KMS-11 (cell line): Measurements from ENCODE around the gene CCDC14.

Source experiments
- H2AFZ ChIP-seq: fragments of 200-600 bp; sonication (generic); 2 replicates; pipeline ENCODE4 v1.6.1; 2016; ENCODE audit warnings: antibody characterized with exemption, mixed run types, low read depth
- H3K27ac ChIP-seq: fragments of 200-600 bp; sonication (generic); 2 replicates; pipeline ENCODE4 v1.6.1; 2016; ENCODE audit warnings: mild to moderate bottlenecking, mixed run types
- H3K27me3 ChIP-seq: fragments of 200-600 bp; sonication (generic); 2 replicates; pipeline ENCODE4 v1.6.1; 2017; ENCODE audit warnings: mild to moderate bottlenecking, low read depth, mixed run types, moderate library complexity; ENCODE audit not compliant: insufficient read depth
- H3K36me3 ChIP-seq: fragments of 200-600 bp; sonication (generic); 2 replicates; pipeline ENCODE4 v1.6.1; 2017; ENCODE audit warnings: mild to moderate bottlenecking, mixed run types; ENCODE audit not compliant: insufficient read depth
- H3K4me1 ChIP-seq: fragments of 200-600 bp; sonication (generic); 2 replicates; pipeline ENCODE4 v1.6.1; 2016; ENCODE audit warnings: mild to moderate bottlenecking, low read depth, mixed run types; ENCODE audit not compliant: poor library complexity, severe bottlenecking
- H3K4me2 ChIP-seq: fragments of 200-600 bp; sonication (generic); 2 replicates; pipeline ENCODE4 v1.7.0; 2016; ENCODE audit warnings: mild to moderate bottlenecking, mixed run types
- H3K4me3 ChIP-seq: fragments of 200-600 bp; sonication (generic); IDR thresholded peaks from 2 replicates; pipeline ENCODE4 v1.6.1; 2017; ENCODE audit warnings: low read depth, low read length, mixed read lengths; ENCODE audit not compliant: insufficient read depth
- H3K79me2 ChIP-seq: fragments of 200-600 bp; sonication (generic); 2 replicates; pipeline ENCODE4 v1.6.1; 2016; ENCODE audit warnings: low read depth, mixed run types; ENCODE audit not compliant: insufficient read depth
- H3K9ac ChIP-seq: fragments of 200-600 bp; sonication (generic); 2 replicates; pipeline ENCODE4 v1.6.1; 2016; ENCODE audit warnings: mild to moderate bottlenecking, mixed run types
- H4K20me1 ChIP-seq: fragments of 200-600 bp; sonication (generic); 2 replicates; pipeline ENCODE4 v1.6.1; 2016; ENCODE audit warnings: mild to moderate bottlenecking, mixed run types; ENCODE audit not compliant: insufficient read depth
- TF ChIP-seq, protein P1 (sequence below): fragments of 200-600 bp; sonication (generic); conservative IDR thresholded peaks from 2 replicates; pipeline ENCODE4 v1.6.1; 2017; ENCODE audit warnings: low read depth, mild to moderate bottlenecking, antibody characterized with exemption, low read length, moderate library complexity, mixed read lengths

CCDC14 gene

DNA sequence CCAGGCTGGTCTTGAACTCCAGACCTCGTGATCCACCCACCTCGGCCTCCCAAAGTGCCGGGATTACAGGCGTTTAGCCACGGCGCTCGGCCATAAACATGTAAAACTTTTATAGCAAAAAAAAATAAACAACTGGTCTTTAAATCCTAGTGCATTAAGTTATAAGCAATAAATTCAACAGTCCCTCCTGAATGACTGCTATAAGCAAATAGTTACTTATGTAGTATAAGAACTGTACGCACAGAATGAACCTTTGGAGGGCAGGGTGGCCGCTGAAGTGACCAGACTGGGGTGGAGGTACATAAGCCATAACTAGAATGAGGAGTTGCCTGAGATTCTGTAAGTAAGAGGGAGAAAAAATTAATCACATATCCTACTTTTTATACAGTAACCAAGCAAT is 12.6 kb downstream of the CCDC14 start:
- Histone ChIP-seq H3K4me1 (no peaks in the 10 kb centered on the region), H3K9ac (no peak overlapping the region), H3K4me2 (no peak overlapping the region), H3K27ac (no peak overlapping the region), H2AFZ (no peak overlapping the region), H3K4me3 (no peak overlapping the region), H4K20me1 (no peaks in the 10 kb centered on the region), H3K79me2 (no peaks in the 10 kb centered on the region), H3K27me3 (no peaks in the 10 kb centered on the region), H3K36me3 (no peaks in the 10 kb centered on the region)
- TF ChIP-seq, protein P1, sequence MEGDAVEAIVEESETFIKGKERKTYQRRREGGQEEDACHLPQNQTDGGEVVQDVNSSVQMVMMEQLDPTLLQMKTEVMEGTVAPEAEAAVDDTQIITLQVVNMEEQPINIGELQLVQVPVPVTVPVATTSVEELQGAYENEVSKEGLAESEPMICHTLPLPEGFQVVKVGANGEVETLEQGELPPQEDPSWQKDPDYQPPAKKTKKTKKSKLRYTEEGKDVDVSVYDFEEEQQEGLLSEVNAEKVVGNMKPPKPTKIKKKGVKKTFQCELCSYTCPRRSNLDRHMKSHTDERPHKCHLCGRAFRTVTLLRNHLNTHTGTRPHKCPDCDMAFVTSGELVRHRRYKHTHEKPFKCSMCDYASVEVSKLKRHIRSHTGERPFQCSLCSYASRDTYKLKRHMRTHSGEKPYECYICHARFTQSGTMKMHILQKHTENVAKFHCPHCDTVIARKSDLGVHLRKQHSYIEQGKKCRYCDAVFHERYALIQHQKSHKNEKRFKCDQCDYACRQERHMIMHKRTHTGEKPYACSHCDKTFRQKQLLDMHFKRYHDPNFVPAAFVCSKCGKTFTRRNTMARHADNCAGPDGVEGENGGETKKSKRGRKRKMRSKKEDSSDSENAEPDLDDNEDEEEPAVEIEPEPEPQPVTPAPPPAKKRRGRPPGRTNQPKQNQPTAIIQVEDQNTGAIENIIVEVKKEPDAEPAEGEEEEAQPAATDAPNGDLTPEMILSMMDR, result no peak

DNA sequence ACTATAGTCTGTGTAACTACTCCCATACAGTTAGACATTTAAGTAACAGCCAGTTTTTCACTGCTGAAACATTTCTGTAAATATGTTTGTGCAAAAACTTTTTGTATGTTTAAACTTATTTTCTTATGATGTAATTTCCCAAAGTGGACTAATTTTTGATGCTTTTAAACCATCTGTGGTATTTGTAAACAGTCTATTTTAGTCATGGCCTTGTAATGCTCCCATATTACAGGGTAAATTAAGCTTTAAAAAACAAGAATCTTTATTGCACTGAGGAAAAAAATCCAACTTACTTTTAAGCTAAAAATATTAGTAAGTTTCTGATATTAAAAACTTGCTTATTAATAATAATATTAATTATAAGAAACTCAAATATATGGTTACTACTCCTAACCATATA is 13.5 kb downstream of the CCDC14 start:
- Histone ChIP-seq H3K36me3 (no peaks in the 10 kb centered on the region), H3K4me3 (no peak overlapping the region), H3K79me2 (no peaks in the 10 kb centered on the region), H3K4me2 (no peak overlapping the region), H3K9ac (no peak overlapping the region), H4K20me1 (no peaks in the 10 kb centered on the region), H3K27me3 (no peaks in the 10 kb centered on the region), H2AFZ (no peak overlapping the region), H3K4me1 (no peaks in the 10 kb centered on the region), H3K27ac (no peak overlapping the region)
- TF ChIP-seq, protein P1, result no peak

DNA sequence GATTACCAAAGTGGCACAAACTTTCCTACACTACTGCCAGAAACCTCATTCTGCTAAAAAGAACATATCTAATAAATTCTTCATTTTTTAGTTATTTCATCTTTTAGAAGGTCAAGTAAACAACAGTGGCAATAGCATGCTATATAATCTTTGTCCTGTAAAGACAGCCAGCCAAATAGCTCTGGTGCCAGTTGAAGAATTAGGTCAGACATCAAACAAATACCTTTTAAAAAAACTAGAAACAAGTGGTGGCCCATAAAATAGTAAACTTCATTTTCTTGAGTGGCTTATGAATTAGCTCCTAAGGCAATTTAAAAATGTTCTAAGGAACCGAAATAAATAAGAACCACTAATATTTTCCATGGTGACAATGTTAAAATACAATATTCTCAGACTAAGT is 19.5 kb downstream of the CCDC14 start:
- Histone ChIP-seq H3K4me3 (no peak overlapping the region), H2AFZ (no peak overlapping the region), H3K4me2 (no peak overlapping the region), H3K4me1 (no peaks in the 10 kb centered on the region), H3K36me3 (no peaks in the 10 kb centered on the region), H3K79me2 (no peaks in the 10 kb centered on the region), H3K27ac (no peak overlapping the region), H3K27me3 (no peaks in the 10 kb centered on the region), H3K9ac (no peak overlapping the region), H4K20me1 (no peaks in the 10 kb centered on the region)
- TF ChIP-seq, protein P1, result no peak

DNA sequence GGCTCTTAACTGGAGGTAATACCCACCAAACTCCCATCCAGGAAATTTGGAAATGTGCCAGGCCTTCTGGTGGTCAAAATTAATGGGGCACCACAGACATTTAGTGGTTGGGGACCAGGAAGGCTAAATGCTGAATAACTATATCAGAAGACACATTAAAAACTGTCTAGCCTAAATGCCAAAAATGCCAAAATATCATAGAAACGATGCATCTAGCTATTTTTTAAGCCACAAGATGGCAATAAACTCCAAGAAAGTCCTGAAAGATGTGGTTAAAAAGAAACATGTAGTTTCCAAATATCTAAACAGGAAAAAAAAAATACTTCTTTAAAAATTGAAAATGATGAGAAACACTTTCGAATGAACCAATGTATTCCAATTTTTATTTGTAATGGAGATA is 19.9 kb downstream of the CCDC14 start:
- H3K4me1 ChIP-seq, result no peaks in the 10 kb centered on the region
- no peaks in the 10 kb centered on the region for H4K20me1 ChIP-seq
- TF ChIP-seq, protein P1, result no peak
- no peak overlapping the region for H3K4me3 ChIP-seq
- H2AFZ ChIP-seq, result no peak overlapping the region
- H3K9ac ChIP-seq, result no peak overlapping the region
- no peaks in the 10 kb centered on the region for H3K36me3 ChIP-seq
- H3K27ac ChIP-seq, result no peak overlapping the region
- H3K4me2 ChIP-seq, result no peak overlapping the region
- H3K27me3 ChIP-seq, result no peaks in the 10 kb centered on the region
- H3K79me2 ChIP-seq, result no peaks in the 10 kb centered on the region

DNA sequence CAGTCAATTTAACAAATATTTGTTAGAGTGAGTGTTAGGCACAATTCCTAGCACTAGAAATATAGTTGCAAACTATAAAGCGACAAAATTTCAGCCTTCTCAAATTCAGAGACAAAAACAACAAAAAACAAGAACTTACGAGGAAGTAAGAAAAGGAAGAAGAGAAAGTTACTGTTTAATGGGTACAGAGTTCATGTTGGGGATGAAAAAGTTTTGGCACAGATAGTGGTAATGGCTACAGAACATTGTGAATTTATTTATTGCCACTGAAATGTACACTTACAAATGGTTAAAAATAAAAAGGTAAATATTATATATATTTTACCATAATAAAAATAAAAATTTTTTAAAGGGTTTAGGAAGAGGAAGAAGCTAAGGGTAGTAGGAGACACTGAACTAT is 21.3 kb downstream of the CCDC14 start:
- H3K79me2 ChIP-seq, result no peaks in the 10 kb centered on the region
- TF ChIP-seq, protein P1, result no peak
- no peaks in the 10 kb centered on the region for H4K20me1 ChIP-seq
- H3K4me2 ChIP-seq, result no peak overlapping the region
- no peaks in the 10 kb centered on the region for H3K4me1 ChIP-seq
- H3K9ac ChIP-seq, result no peak overlapping the region
- H3K36me3 ChIP-seq, result no peaks in the 10 kb centered on the region
- no peak overlapping the region for H2AFZ ChIP-seq
- no peak overlapping the region for H3K4me3 ChIP-seq
- no peaks in the 10 kb centered on the region for H3K27me3 ChIP-seq
- no peak overlapping the region for H3K27ac ChIP-seq
